Germinal center (tissue), 1 donor: ENCODE measurements around the gene OR1L4.

Experiments used
- DNase-seq: peaks from one replicate; pipeline ENCODE4 v3.0.0; 2012; ENCODE audit warnings: mixed read lengths, low spot score

The OR1L4 gene, protein sequence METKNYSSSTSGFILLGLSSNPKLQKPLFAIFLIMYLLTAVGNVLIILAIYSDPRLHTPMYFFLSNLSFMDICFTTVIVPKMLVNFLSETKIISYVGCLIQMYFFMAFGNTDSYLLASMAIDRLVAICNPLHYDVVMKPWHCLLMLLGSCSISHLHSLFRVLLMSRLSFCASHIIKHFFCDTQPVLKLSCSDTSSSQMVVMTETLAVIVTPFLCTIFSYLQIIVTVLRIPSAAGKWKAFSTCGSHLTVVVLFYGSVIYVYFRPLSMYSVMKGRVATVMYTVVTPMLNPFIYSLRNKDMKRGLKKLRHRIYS

DNA sequence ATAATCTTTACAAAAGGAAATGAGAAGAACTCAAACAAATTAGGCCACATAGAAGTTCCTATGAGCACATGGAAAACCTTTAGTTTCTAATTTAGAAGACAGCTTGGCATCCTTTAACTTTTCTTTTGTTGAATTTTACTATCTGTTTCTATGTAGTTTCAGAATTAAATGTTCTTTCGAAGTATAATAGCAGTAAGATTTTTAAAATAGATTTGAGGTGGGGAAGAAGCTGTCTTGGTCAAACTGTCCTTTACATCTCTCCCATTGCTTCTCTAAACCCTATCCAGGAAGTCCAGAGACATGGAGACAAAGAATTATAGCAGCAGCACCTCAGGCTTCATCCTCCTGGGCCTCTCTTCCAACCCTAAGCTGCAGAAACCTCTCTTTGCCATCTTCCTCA, at the start of gene OR1L4:
OR1L4 (plus strand) TSS at position 301 of the 400 bp plus-strand sequence; CDS start at position 301, 0 bp downstream.
- no peak for DNase-seq

DNA sequence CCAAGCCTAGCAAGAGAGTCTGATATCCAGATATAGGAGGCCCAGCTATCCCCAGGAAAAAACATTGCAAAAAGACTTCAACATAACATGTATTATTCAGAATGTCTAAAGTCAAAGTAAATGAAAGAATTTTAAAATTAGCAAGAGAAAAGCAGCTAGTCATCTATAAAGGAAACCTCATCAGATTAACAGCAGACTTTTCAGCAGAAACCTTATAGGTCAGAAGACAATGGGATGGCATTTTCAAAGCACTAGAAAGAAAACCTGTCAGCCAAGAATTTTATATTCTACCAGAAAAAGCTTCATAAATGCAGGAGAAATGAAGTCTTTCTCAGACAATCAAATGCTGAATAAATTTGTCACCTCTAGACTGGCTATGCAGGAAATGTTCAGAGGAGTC, 38.9 kb upstream of the OR1L4 start:
- DNase-seq = no peak

DNA sequence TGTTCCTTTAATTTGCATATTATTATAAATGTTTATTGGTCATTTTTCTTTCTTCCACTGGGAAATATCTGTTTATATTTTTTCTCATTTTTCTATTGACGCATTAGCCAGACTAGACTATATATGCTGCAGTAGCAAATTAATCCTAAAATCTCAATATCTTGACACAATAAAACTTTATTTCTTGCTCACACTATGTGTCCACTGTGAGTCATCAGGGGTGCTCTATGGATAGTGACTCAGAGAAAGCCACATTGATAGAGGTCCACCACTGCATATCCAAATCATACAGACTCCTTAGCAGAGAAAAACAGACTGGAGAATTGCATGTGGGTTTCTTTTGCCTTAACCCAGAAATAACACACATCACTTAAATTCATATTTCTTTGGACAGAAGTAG, 28.1 kb upstream of the OR1L4 start:
- DNase-seq = no peak

DNA sequence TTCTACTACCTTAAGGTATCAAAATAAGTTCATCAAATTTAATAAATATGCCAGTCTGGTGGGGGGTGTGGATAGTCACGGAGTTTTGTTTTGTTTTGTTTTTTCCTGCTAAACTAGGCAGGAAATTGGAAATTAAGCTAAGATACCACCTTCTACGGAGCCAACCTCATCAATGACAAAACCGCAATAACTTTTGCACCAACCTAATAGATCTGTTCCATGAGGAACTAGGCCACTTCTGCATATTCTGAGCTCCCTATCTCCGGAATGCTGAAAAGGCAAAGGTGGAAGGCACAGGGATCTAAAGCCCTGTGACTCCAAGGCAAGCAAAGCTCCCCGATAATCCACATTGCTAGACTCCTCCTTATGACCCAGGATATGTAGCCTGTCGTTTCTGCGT, 5.8 kb upstream of the OR1L4 start:
- DNase-seq = no peak

DNA sequence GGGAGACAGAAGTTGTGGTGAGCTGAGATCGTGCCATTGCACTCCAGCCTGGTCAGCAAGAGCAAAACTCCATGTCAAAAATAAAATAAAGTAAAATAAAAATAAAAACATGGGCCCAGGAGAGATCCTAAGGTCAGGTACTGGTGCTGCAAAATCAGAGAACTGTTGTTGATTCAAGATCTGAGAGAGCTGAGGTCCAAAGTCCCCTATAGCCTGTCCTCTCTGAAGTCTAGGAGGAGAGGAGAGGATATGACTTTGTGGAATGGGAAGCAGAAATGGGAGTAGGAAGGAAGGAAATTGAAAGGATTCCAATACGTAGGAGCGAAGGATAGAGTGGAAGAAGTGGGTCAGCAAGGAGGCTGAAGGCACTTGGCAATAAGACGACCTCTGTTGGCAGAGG, 4.6 kb upstream of the OR1L4 start:
- no peak for DNase-seq

DNA sequence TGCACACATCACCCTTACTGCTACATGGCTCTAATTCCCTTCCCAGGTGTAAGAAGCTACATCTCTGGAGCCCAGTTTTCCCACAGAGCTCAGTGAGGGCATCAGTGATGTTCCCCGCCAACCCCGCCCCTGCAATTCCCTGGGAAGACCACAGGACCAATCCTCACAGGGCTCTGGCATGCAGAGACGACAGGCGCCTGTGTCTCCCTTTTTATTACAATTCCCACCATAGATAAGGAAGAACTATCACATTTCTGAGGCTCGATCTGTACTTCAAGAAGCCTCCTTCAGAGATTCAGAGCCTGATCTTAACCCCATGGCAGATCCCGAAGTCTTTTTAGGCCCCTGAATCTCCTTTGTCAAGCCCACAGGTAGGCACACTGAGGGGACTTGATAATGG, 18.2 kb downstream of the OR1L4 start, which contains the start of gene OR1L6:
OR1L6 (plus strand) TSS at position 301 of the 400 bp plus-strand sequence. CDS start 7,545 bp downstream, outside the sequence.
- DNase-seq = no peak

DNA sequence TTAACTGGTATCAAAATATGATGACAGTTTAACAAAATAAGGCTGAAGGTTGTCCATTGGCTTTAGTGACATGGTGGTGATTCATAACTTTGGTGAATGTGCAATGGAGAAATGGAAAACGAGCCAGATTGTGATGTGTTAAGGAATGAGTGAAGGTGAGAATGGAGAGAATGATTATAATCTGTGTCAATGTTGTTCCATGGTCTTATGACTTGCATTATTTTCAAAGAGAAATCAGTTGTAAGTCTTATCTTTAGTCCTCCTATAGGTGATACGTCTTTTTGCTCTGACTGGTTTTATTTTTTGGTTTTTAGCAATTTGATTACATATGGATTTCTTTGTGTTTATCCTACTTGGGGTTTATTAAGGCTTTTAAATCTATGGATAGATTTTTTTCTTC, 31.0 kb downstream of the OR1L4 start:
- no peak for DNase-seq

DNA sequence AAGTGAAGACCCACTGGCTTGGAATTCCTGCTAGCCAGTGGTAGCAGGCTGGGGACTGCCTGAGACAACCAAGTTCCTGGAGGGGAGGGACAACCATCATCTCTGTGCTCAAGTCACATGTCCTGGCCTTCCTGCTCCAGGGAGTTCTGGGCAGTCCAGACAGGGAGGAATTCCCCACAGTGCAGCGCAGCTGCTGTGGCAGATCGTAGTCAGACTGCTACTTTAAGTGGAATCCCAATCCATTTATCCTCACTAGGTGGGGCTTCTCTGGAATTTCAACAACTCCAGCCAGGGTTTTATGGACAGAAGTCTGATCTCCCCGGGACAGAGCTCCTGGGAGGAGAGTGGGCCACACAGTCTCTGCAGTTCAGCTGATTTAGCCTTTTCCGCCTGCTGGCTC, 44.0 kb downstream of the OR1L4 start:
- no peak for DNase-seq
